Stimulated activated CD8-positive, alpha-beta memory T cell treated with anti-CD3 and anti-CD28 coated beads, Interleukin-15, amount 100 ng/mL, for 24 hours (primary cell): ENCODE results near the gene FAM20A.

Experiments
- DNase-seq: peaks from one replicate; pipeline ENCODE4 v3.0.0-alpha.2; 2020; ENCODE audit warnings: low read depth

The FAM20A gene

DNA sequence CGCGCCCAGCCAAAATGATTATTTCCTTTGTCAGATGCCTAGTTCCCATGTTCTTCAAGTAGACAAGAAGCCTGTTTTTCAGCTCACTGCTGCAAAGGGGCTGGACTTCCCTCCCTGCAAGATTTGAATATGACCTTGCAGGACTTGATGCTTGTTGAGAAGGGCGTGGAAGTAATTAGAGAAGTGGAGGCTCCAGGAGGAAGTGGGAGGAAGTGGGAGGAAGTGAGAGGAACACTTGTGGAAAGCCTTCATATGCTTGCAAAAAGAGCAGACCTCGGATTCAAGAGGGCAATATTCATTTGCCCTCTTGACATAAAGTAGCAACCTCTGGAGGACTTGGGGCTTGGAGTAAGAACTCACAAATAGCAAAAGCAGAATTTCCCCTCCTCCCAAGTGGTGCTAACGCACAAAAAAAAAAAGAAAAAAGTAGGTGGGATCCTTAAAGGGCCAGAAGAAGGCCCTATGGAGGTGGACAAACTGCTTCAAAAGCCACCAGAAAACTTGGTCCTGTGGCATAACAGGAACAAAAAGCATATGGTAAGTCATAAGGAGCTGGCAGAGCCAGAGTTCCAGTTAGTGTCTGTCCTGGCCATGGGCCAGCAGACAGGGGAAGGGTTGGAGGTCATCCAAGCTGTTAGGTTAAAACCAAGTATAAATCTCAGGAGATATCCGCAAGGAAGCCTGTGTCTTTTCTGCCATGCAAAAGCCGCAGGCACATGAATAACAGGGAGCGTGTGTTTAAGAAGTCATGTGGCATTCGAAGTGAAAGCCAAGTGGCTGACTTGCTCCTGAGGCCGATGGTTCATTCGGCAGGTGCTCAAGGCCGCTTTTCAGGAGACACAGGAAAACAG, 109.6 kb downstream of the FAM20A start:
- DNase-seq: no peak

GRCh38 chr17:68489919-68490318, 111.2 kb downstream of the FAM20A start:
- no peak for DNase-seq
